ENCODE results near the gene ABHD8. TPM values are rescaled to one million over a fixed set of nuclear protein-coding genes. Genes with fewer than 3 reads are reported as not detected.

The ABHD8 gene
- total RNA-seq, 1 donor: 13.8 TPM

GRCh38 chr19:17329366-17330261 is 26.4 kb upstream of the ABHD8 start:
- DNase-seq (ENCODE audit: low read depth): no peak
- TF ChIP-seq CTCF (IDR thresholded peaks at IDR 0.05; ENCODE audit: insufficient read depth, low read depth, low read length): no peak

GRCh38 chr19:17328517-17329365 is 25.5 kb upstream of the ABHD8 start:
- TF ChIP-seq CTCF (IDR thresholded peaks at IDR 0.05; ENCODE audit: insufficient read depth, low read depth, low read length): no peak
- H3K4me3 ChIP-seq (ENCODE audit: low read depth, low read length): peak overlapping the region; percentile 46
- DNase-seq (ENCODE audit: low read depth): no peak

More at GRCh38 chr19:17329366-17330261, 26.4 kb upstream of the ABHD8 start:
- no peak overlapping the region for H3K4me3 ChIP-seq (ENCODE audit: low read depth, low read length)

- peak; percentile 72 for DNase-seq (ENCODE audit: low read depth)
- TF ChIP-seq CTCF (IDR thresholded peaks at IDR 0.05; ENCODE audit: insufficient read depth, low read depth, low read length): peak; percentile 55
- H3K4me3 ChIP-seq (ENCODE audit: low read depth, low read length): peak overlapping the region; percentile 46
Observed at GRCh38 chr19:17327654-17328516, 24.7 kb upstream of the ABHD8 start.

- no peak for DNase-seq (ENCODE audit: low read depth)
- no peak overlapping the region for H3K4me3 ChIP-seq (ENCODE audit: low read depth, low read length)
- TF ChIP-seq CTCF (IDR thresholded peaks at IDR 0.05; ENCODE audit: insufficient read depth, low read depth, low read length): no peak
Observed at GRCh38 chr19:17327068-17327653, 23.9 kb upstream of the ABHD8 start.

GRCh38 chr19:17326595-17326966 is 23.4 kb upstream of the ABHD8 start:
- no peak overlapping the region for H3K4me3 ChIP-seq (ENCODE audit: low read depth, low read length)
- no peak for DNase-seq (ENCODE audit: low read depth)
- no peak for TF ChIP-seq CTCF (IDR thresholded peaks at IDR 0.05; ENCODE audit: insufficient read depth, low read depth, low read length)

All from fibroblast of villous mesenchyme (primary cell).